HG02852 (cell line): ENCODE results near the gene GOLGA6C.
"Not testable (repeated sequence)": the region's sequence is repeated elsewhere in the genome, so short reads cannot be mapped to it uniquely, and the experiment has no call there.

Source experiments
- ATAC-seq: cut with Tn5 transposase; IDR thresholded peaks from one replicate; pipeline ENCODE4 v1.9.1; 2021; ENCODE audit warnings: mild to moderate bottlenecking, moderate library complexity; ENCODE audit not compliant: unreplicated experiment

The GOLGA6C gene

DNA sequence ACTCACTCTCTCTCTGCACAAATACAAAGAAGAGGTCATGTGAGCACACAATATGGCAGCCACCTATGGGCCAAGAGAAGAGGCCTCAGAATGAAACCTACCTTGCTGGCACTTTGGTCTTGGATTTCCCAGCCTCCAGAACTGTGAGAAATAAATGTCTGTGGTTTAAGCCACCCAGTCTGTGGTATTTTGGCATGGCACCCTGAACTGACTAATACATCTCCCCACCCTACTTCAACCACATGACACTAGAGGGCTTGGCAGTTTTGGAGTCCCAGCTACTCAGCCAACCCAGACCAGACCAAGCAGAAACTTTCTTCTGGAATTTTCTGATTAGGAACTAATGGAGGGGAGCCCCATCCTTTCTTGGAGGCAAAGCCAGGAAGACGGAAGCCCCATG lies 54.4 kb downstream of the GOLGA6C start:
- not testable (repeated sequence) for ATAC-seq

DNA sequence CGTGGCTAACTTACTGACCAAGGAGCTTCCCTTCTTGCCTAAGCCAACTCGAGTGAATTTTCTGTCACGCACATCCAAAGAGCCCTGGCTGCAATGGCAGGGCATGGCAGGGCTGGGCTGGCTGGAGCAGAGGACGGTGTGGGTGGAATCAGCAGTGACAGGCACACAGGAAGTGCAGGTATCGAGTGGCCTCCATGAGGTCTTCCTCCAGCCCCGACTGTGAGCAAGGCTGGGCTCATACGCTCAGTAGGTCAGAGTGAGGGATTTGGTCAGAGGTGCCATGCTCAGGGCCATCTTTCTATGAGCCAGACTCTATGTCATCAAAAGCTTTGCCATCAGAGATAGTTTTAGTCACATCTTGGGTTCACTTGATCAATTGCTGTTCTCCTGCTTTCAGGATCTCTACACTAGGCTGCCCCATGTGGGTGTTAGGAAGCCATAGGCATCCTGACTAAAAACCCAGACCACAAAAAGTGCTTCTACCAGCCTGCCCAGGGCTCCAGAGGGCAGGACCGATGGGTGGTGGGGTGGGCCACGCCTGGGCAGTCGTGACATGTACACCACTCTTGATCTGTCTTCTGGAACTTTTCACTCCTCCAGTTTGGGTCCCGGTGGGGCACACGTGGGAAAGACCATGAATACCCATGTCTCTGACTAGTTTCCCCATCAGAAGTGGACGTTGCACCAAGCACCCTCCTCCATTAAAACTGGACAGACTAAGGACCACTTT lies 55.1 kb downstream of the GOLGA6C start:
- ATAC-seq: no peak

DNA sequence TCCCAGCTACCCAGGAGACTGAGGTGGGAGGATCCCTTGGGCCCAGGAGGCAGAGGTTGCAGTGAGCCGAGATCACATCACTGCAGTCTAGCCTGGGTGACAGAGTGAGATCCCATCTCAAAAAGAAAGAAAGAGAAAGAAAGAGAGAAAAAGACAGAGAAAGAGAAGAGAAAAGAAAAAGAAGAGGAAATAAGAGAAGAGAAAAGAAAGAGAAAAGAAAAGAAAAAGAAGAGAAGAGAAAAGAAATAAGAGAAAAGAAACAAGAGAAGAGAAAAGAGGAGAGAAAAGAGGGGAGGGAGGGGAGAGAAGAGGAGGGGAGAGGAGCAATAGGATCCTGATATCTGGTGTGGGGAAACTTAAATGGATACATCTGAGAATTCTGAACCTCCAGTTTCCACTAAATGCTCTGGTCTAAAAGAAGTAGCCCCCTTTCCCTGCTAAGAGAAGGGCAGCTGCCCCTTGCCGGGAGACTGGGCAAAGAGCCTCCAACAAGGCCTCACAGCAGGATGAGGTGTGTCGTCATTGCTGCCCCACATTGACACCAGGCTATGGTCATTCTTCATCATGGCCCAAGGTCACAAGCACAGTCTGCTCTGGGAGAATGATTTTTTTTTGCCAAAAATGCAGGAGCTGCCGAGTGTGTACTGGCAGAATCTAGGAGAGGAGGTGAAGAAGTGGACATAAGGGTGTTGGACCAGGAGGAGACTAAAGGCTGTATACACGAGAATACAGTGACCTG lies 56.6 kb downstream of the GOLGA6C start:
- ATAC-seq: no peak

GRCh38 chr15:75319231-75319897 lies 61.2 kb downstream of the GOLGA6C start:
- not testable (repeated sequence) for ATAC-seq
